Loucy (cell line): ENCODE measurements around the gene PLXNA4.

Source experiments
- CTCF ChIP-seq: fragments of 200-600 bp; sonication (generic); conservative IDR thresholded peaks from 2 replicates; pipeline ENCODE4 v1.5.1; 2014; ENCODE audit warnings: mild to moderate bottlenecking, antibody characterized with exemption, low read length
- EZH2phosphoT487 ChIP-seq: fragments of 200-600 bp; IDR thresholded peaks from 2 replicates; pipeline ENCODE4 v1.6.1; 2018; ENCODE audit warnings: antibody characterized with exemption, mild to moderate bottlenecking, moderate library complexity, borderline replicate concordance

GRCh38 chr7:132572526-132572925 lies 3.7 kb downstream of the PLXNA4 start:
- no peak for TF ChIP-seq EZH2phosphoT487
- no peak for TF ChIP-seq CTCF
